Activated B cell treated with CpG ODN at 0.5 μM for 24 hours (primary cell): ENCODE data around the gene SLC35E2B. TPM values are rescaled to one million over a fixed set of nuclear protein-coding genes. Genes with fewer than 3 reads are reported as not detected.

Experiments
- ATAC-seq: fragments of 200-7000 bp; cut with Tn5 transposase; one replicate; pipeline ENCODE4 v1.10.0; 2021; ENCODE audit warnings: low read depth, mild to moderate bottlenecking, moderate library complexity
- CTCF ChIA-PET: fragments of 350-600 bp; sonication (Branson Sonifier 250); formaldehyde crosslinking; loops from one replicate; lab custom pipeline; 2021; ENCODE audit warnings: antibody characterized with exemption; lab: Charles Lee
- POLR2A ChIA-PET: fragments of 350-600 bp; sonication (Branson Sonifier 250); formaldehyde crosslinking; loops from one replicate; lab custom pipeline; 2021; ENCODE audit warnings: antibody characterized with exemption; lab: Charles Lee
- DNase-seq: peaks from one replicate; pipeline ENCODE4 v3.0.0; 2022
- H3K27ac Mint-ChIP-seq: one replicate; pipeline ENCODE4 v1.8.0; 2020; ENCODE audit warnings: mixed read lengths
- H3K27me3 Mint-ChIP-seq: one replicate; pipeline ENCODE4 v1.8.0; 2021; ENCODE audit warnings: mixed read lengths
- H3K36me3 Mint-ChIP-seq: one replicate; pipeline ENCODE4 v1.8.0; 2021; ENCODE audit warnings: low read depth, mixed read lengths
- H3K4me1 Mint-ChIP-seq: one replicate; pipeline ENCODE4 v1.8.0; 2021; ENCODE audit warnings: mixed read lengths
- H3K4me3 Mint-ChIP-seq: one replicate; pipeline ENCODE4 v1.8.0; 2020; ENCODE audit warnings: mild to moderate bottlenecking, mixed read lengths
- H3K9me3 Mint-ChIP-seq: one replicate; pipeline ENCODE4 v1.8.0; 2020; ENCODE audit warnings: mixed read lengths
- CTCF ChIP-seq: fragments of 200-600 bp; IDR thresholded peaks from one replicate; pipeline ENCODE4 v1.8.0; 2022; ENCODE audit warnings: antibody characterized with exemption, mild to moderate bottlenecking
- intact Hi-C: fragments of 100-400 bp; cut with micrococcal nuclease; formaldehyde crosslinking; loops from one replicate; pipeline ENCODE4 v1.15.1; 2024
- total RNA-seq: library from RNA; stranded (reverse); gene quantifications from 2 replicates; pipeline ENCODE4 v1.2.3, GENCODE V29; 2022

The SLC35E2B gene
- total RNA-seq, 1 donor from 2014 or later: 54.7 TPM

- DNase-seq (no peak), ATAC-seq (no peak)
- POLR2A ChIA-PET: no interaction called here
- Mint-ChIP-seq H3K9me3 (no peaks in the 10 kb centered on the region), H3K4me3 (no peak overlapping the region), H3K27me3 (no peaks in the 10 kb centered on the region), H3K36me3 (peaks cover 24% of the 10 kb centered on the region), H3K27ac (no peak overlapping the region), H3K4me1 (peaks cover 7% of the 10 kb centered on the region)
- CTCF ChIA-PET: no interaction called here
- intact Hi-C loops: no loop called here
- TF ChIP-seq CTCF: no peak
Observed at GRCh38 chr1:1687846-1688245, 4.7 kb downstream of the SLC35E2B start.

DNA sequence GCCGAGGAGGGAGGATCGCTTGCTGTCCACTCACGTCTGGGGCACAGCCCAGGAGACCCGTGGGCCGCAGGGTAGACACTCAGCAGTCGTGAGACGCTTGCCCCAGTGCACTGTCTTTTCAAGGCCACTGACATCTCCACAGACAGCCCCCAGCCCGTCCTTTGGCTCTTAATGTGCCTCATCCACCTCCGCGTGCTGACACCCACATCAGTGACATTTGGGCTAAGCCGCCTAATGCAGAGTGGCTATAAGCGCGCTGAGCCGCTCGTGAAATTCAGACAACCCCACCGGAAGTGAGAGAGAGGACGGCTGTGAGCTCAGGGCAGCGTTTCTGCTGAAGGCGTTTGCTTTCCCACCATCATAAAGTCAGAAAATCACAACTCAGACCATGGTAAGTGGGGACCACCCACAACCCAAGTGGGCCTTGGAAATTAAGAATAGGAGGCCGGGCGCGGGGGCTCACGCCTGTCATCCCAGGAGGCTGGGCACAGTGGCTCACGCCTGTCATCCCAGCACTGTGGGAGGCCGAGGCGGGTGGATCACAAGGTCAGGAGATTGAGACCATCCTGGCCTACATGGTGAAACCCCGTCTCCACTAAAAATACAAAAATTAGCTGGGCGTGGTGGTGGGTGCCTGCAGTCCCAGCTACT is 8.4 kb downstream of the SLC35E2B start:
- Mint-ChIP-seq H3K9me3 (no peaks in the 10 kb centered on the region), H3K4me1 (peaks cover 10% of the 10 kb centered on the region), H3K36me3 (peaks cover 29% of the 10 kb centered on the region), H3K27ac (no peak overlapping the region), H3K4me3 (no peak overlapping the region), H3K27me3 (no peaks in the 10 kb centered on the region)
- intact Hi-C loops: no loop called here
- DNase-seq (no peak), ATAC-seq (no peak)
- ChIA-PET POLR2A (no interaction called here), CTCF (no interaction called here)
- no peak for TF ChIP-seq CTCF

GRCh38 chr1:1683104-1683905 is 9.3 kb downstream of the SLC35E2B start:
- ATAC-seq: no peak
- POLR2A ChIA-PET: no interaction called here
- no peak for TF ChIP-seq CTCF
- Mint-ChIP-seq H3K27me3 (no peaks in the 10 kb centered on the region), H3K27ac (no peak overlapping the region), H3K9me3 (no peaks in the 10 kb centered on the region), H3K36me3 (peaks cover 27% of the 10 kb centered on the region), H3K4me1 (peaks cover 18% of the 10 kb centered on the region), H3K4me3 (no peak overlapping the region)
- CTCF ChIA-PET: no interaction called here
- intact Hi-C loops: no loop called here
- no peak for DNase-seq

- no peak overlapping the region for H3K27ac Mint-ChIP-seq
- no peak overlapping the region for H3K4me3 Mint-ChIP-seq
- H3K27me3 Mint-ChIP-seq: no peaks in the 10 kb centered on the region
- TF ChIP-seq CTCF: no peak
- H3K9me3 Mint-ChIP-seq: no peaks in the 10 kb centered on the region
- intact Hi-C loops: no loop called here
- DNase-seq (no peak), ATAC-seq (no peak)
- CTCF ChIA-PET: interaction anchor here (0.7 kb wide), 1 partner anchor 798 kb away, joined by 3 read pairs; no protein-coding TSS in a partner anchor
- peaks cover 26% of the 10 kb centered on the region for H3K4me1 Mint-ChIP-seq
- POLR2A ChIA-PET: interaction anchor here (0.7 kb wide), 2 partner anchors 98 to 216 kb away, joined by 3 to 7 read pairs; no protein-coding TSS in a partner anchor
- peaks cover 26% of the 10 kb centered on the region for H3K36me3 Mint-ChIP-seq
Observed at GRCh38 chr1:1680912-1681273, 11.7 kb downstream of the SLC35E2B start.
